ENCODE results near the gene HEXB.

GRCh38 chr5:74641735-74642542 lies 43.1 kb upstream of the HEXB start:
- TF ChIP-seq CTCF (IDR thresholded peaks at IDR 0.05; ENCODE audit: extremely low read depth in 1 of 2, insufficient read depth in 1 of 2, low read depth in 1 of 2, low read length in 2 of 2), result peak; percentile 54 to 64
- no peak for TF ChIP-seq POLR2A (IDR thresholded peaks at IDR 0.05; ENCODE audit: low read depth, low read length)
- no peak for TF ChIP-seq POLR2AphosphoS5 (IDR thresholded peaks at IDR 0.05; ENCODE audit: insufficient read depth, low read depth, low read length)
- TF ChIP-seq EZH2 (IDR thresholded peaks at IDR 0.05; ENCODE audit: borderline replicate concordance, low read depth, low read length, severe bottlenecking), result no peak
